ENCODE data around the gene SPHK2. TPM values are rescaled to one million over a fixed set of nuclear protein-coding genes. Genes with fewer than 3 reads are reported as not detected.

SPHK2 gene
- total RNA-seq, 2 experiments from 2014 or later: 14.1 to 15.3 TPM

DNA sequence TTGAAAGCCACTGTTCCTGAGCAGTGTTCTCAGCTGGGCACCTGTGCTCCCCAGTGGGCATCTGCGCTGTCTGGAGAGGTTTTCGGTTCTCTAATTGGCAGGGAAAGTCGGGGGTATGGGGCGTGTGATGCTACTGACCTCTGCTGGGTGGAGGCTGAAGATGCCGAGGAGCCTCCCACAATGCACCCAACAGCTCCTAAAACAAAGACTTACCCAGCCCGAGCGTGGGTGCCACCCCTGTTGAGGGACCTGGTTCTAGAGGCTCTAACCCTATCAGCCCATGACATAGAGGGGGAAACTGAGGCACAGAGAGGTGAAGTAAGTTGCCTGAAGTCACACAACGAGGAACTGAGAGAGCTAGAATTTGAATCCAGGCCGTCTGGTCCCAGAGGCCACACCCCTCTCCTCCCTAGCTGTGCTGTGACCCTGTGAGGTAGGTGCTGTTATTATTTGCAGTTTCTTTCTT is 10.5 kb upstream of the SPHK2 start:
- Mint-ChIP-seq H3K4me1 (ENCODE audit: low read depth) (peaks cover 6% of the 10 kb centered on the region), H3K36me3 (ENCODE audit: low read depth) (no peaks in the 10 kb centered on the region), H3K27me3 (no peaks in the 10 kb centered on the region), H3K27ac (no peak overlapping the region), H3K9me3 (no peaks in the 10 kb centered on the region), H3K4me3 (no peak overlapping the region)
- Histone ChIP-seq H3K27ac (ENCODE audit: low read depth in 1 of 2, low read length in 2 of 2) (no peak overlapping the region), H3K9me3 (ENCODE audit: control insufficient read depth in 1 of 2, insufficient read depth in 1 of 2, low read length in 2 of 2) (no peaks in the 10 kb centered on the region), H3K36me3 (ENCODE audit: insufficient read depth, low read length) (no peaks in the 10 kb centered on the region), H3K4me1 (ENCODE audit: insufficient read depth, low read length) (peaks cover 6% of the 10 kb centered on the region), H3K4me3 (ENCODE audit: low read length) (no peak overlapping the region), H3K27me3 (ENCODE audit: control insufficient read depth in 1 of 2, insufficient read depth in 2 of 2, low read length in 2 of 2) (no peaks in the 10 kb centered on the region)
- ChIA-PET CTCF (interaction anchor here (0.6 to 2.0 kb wide), 17 partner anchors 10 to 217 kb away, joined by 3 to 18 read pairs (median 4); partner anchors contain the start of genes GRWD1, KDELR1, RPL18 and SPHK2), POLR2A (interaction anchor here (0.6 to 1.8 kb wide), 12 partner anchors 10 to 288 kb away, joined by 3 to 17 read pairs (median 4); partner anchors contain the start of genes DBP, RPL18 and SPHK2)
- TF ChIP-seq, protein P1, sequence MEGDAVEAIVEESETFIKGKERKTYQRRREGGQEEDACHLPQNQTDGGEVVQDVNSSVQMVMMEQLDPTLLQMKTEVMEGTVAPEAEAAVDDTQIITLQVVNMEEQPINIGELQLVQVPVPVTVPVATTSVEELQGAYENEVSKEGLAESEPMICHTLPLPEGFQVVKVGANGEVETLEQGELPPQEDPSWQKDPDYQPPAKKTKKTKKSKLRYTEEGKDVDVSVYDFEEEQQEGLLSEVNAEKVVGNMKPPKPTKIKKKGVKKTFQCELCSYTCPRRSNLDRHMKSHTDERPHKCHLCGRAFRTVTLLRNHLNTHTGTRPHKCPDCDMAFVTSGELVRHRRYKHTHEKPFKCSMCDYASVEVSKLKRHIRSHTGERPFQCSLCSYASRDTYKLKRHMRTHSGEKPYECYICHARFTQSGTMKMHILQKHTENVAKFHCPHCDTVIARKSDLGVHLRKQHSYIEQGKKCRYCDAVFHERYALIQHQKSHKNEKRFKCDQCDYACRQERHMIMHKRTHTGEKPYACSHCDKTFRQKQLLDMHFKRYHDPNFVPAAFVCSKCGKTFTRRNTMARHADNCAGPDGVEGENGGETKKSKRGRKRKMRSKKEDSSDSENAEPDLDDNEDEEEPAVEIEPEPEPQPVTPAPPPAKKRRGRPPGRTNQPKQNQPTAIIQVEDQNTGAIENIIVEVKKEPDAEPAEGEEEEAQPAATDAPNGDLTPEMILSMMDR (IDR thresholded peaks at IDR 0.05): peak; percentile 69
- DNase-seq (peak in 13 of 14 experiments; percentile 35 to 82 (median 54)), ATAC-seq (ENCODE audit: poor library complexity) (peak; percentile 93)
- intact Hi-C loops (cut with DNase I, micrococcal nuclease): loop anchor here (1.0 to 2.0 kb wide), 4 partner anchors 20 to 104 kb away; no protein-coding TSS in a partner anchor

DNA sequence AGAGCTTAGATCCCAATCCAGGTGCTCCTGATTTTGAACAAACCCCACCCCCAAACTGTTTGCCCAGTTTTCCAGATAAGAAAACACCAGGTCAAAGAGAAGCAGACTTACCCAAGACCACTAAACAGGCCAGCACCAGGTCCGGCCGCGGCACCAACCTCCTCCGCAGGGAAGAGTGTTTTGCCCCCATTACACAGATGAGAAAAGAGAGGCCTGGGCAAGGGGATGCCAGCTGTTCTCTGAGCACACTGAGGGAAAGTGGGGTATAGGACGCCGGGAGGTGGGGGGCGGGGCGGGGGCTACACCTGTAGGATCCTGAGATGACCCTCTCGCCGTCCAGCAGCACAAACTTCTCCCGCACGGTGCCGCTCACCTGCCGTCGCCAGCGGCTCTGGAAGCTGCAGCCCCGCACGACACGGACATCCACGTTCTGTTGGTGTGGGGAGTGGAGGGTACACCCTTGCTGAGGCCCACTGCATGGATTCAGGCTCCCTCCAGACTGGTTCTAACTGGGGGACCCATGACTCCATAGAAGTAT is 9.7 kb upstream of the SPHK2 start:
- H3K36me3 ChIP-seq (ENCODE audit: insufficient read depth, low read length): peaks cover 2% of the 10 kb centered on the region
- no peaks in the 10 kb centered on the region for H3K27me3 ChIP-seq (ENCODE audit: control insufficient read depth in 1 of 2, insufficient read depth in 2 of 2, low read length in 2 of 2)
- no peaks in the 10 kb centered on the region for H3K9me3 Mint-ChIP-seq
- no peaks in the 10 kb centered on the region for H3K9me3 ChIP-seq (ENCODE audit: control insufficient read depth in 1 of 2, insufficient read depth in 1 of 2, low read length in 2 of 2)
- intact Hi-C loops (cut with DNase I, micrococcal nuclease): loop anchor here (1.0 to 2.0 kb wide), 3 partner anchors 21 to 104 kb away; no protein-coding TSS in a partner anchor
- no peaks in the 10 kb centered on the region for H3K27me3 Mint-ChIP-seq
- ChIA-PET POLR2A (interaction anchor here (0.5 to 1.8 kb wide), 9 partner anchors 9 to 521 kb away, joined by 3 to 17 read pairs (median 4); partner anchors contain the start of genes DBP, RPL18 and SPHK2), CTCF (interaction anchor here (0.7 to 2.0 kb wide), 10 partner anchors 14 to 164 kb away, joined by 3 to 18 read pairs (median 4); partner anchors contain the start of gene GRWD1)
- no peak overlapping the region for H3K4me3 Mint-ChIP-seq
- DNase-seq (no peak), ATAC-seq (ENCODE audit: poor library complexity) (no peak)
- peaks cover 6% of the 10 kb centered on the region for H3K4me1 ChIP-seq (ENCODE audit: insufficient read depth, low read length)
- H3K36me3 Mint-ChIP-seq (ENCODE audit: low read depth): peaks cover 6% of the 10 kb centered on the region
- TF ChIP-seq, protein P1 (IDR thresholded peaks at IDR 0.05): no peak
- H3K27ac Mint-ChIP-seq: no peak overlapping the region
- H3K4me1 Mint-ChIP-seq (ENCODE audit: low read depth): peaks cover 6% of the 10 kb centered on the region
- no peak overlapping the region for H3K27ac ChIP-seq (ENCODE audit: low read depth in 1 of 2, low read length in 2 of 2)
- H3K4me3 ChIP-seq (ENCODE audit: low read length): no peak overlapping the region

- ATAC-seq (ENCODE audit: poor library complexity): no peak
- no peaks in the 10 kb centered on the region for H3K9me3 ChIP-seq (ENCODE audit: control insufficient read depth in 1 of 2, insufficient read depth in 1 of 2, low read length in 2 of 2)
- H3K36me3 ChIP-seq (ENCODE audit: insufficient read depth, low read length): peaks cover 24% of the 10 kb centered on the region
- ChIA-PET POLR2A (no interaction called here), CTCF (no interaction called here)
- no peak for DNase-seq
- TF ChIP-seq, protein P1 (IDR thresholded peaks at IDR 0.05): no peak
- H3K4me3 ChIP-seq (ENCODE audit: low read length): no peak overlapping the region
- H3K4me3 Mint-ChIP-seq: no peak overlapping the region
- H3K27ac ChIP-seq (ENCODE audit: low read depth in 1 of 2, low read length in 2 of 2): no peak overlapping the region
- H3K27me3 ChIP-seq (ENCODE audit: control insufficient read depth in 1 of 2, insufficient read depth in 2 of 2, low read length in 2 of 2): no peaks in the 10 kb centered on the region
- H3K27ac Mint-ChIP-seq: no peak overlapping the region
- H3K36me3 Mint-ChIP-seq (ENCODE audit: low read depth): peaks cover 25% of the 10 kb centered on the region
- H3K4me1 ChIP-seq (ENCODE audit: insufficient read depth, low read length): peaks cover 20% of the 10 kb centered on the region
- no peaks in the 10 kb centered on the region for H3K27me3 Mint-ChIP-seq
- intact Hi-C loops (cut with DNase I, micrococcal nuclease): no loop called here
- no peaks in the 10 kb centered on the region for H3K9me3 Mint-ChIP-seq
- peaks cover 14% of the 10 kb centered on the region for H3K4me1 Mint-ChIP-seq (ENCODE audit: low read depth)
Measured at GRCh38 chr19:48611872-48612271, 7.4 kb upstream of the SPHK2 start.

Data from CD4-positive, alpha-beta T cell (primary cell).